GM21576 (cell line): ENCODE results near the gene GPR107.

Source experiments
- ATAC-seq: cut with Tn5 transposase; IDR thresholded peaks from one replicate; pipeline ENCODE4 v1.9.1; 2021; ENCODE audit warnings: mild to moderate bottlenecking, moderate library complexity; ENCODE audit not compliant: unreplicated experiment

GPR107 gene

DNA sequence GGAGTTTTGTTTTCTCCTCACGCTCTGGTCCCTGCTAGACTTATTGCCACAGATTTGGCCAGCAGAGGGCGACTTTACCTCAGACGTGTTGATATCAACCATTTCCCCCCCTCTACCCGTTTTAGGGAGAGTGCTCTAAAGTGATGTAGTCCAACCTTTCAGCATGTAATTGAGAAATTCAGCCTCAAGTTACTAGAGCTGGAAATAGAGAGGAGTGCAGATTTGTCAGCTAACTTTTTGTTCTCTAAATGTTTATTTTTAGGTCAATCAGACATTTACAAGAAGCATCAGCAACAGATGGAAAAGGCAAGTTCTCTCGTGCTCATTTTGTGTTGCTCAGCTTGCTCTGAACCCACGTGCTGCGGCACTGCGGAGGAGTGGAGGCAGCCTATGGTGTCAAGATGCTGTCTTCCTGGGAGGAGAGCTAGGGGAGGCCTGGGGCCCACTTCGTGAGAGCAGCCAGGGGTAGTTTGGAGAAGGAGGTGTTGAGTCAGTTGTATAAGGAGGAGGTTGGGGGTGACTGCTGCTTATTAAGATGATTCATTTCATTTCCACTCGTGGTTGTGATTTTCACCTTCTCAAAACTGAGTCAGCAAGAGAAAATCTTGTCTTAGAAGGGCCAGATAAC, 53.6 kb downstream of the GPR107 start:
- no peak for ATAC-seq

- ATAC-seq, result no peak
Measured at GRCh38 chr9:130107955-130108354, 54.2 kb downstream of the GPR107 start.

GRCh38 chr9:130110166-130110565, 56.5 kb downstream of the GPR107 start:
- ATAC-seq, result no peak

- ATAC-seq, result no peak
Measured at GRCh38 chr9:130110596-130111021, 56.9 kb downstream of the GPR107 start.

DNA sequence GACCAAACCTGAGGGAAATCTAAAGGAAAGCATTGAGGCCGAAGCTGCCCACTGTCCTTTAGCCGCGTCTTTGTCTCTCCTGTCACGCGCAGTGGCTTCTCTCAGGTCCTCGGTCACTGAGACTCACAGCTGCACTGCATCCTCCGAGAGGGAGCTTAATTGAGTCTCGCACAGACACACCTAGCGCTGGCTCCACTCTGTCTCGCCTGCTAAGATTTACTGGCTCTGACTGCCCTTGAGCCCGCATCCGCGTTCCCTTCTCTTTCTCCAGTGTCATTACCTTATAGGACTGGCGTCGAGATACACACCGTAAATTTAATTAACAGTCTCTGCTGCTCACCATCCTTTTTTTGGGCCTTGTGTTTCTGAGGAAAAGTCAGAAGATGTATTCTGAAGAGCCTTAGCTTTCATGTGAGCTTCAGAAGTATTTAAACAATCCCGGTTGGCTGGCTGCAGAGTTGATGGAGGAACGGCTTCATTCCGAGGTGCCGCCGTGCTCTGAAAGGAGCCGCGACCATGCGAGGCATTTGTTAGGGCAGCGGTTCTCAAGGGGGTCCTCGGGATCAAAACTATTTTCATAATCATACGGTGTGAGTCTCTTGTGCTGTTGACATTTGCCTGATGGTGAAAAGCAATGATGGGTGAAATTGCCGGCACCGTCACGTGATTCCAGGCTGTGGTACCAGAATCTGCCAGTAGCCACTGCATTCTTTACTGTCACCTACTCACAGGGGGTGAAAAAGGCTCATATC, 58.3 kb downstream of the GPR107 start:
- no peak for ATAC-seq

GRCh38 chr9:130112538-130113151, 58.9 kb downstream of the GPR107 start:
- ATAC-seq, result no peak

- no peak for ATAC-seq
Measured at GRCh38 chr9:130114741-130115140, 61.0 kb downstream of the GPR107 start.

- no peak for ATAC-seq
Measured at GRCh38 chr9:130116346-130116745, 62.6 kb downstream of the GPR107 start.

- ATAC-seq, result no peak
Measured at GRCh38 chr9:130117376-130117775, 63.7 kb downstream of the GPR107 start.

DNA sequence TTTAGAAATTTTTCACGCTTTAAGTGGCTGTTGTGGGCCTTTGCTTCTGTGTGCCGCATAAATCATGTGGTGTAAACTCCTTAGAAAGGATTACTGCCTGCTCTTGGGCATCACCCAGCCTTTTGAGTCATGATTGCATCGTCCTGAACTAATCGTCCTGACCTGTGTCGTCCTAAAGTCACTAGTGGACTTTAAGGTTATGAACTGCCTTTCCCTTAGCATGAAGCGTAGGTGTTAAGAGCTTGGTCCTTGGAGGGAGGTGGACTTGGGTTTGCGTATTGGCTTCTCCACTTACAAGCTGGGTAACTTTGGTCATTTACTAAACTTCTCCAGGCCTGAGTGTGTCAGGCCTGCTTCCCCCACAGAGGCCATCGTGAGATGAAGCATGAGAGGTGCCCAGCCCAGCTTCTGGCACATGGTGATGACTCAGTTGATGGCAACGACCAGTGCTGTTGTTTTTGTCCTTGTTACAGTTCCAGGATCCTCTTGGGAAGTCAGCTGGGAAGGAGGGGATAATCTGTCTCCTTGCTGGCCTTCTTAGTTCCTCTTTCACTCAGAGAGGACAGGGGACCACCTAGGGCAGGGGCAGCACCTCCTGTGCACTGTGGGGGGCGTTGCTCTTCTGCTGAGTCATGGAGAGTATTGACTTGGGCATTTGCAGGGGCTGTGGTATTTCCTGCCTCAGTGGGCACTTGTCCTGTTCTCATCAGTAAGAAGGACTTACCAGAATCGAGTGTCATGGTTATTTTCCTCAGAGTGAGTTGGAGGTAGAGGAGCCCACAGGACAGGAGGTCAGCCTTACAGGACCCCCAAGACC, 64.3 kb downstream of the GPR107 start:
- ATAC-seq, result no peak

- no peak for ATAC-seq
Measured at GRCh38 chr9:130118841-130119518, 65.3 kb downstream of the GPR107 start.

DNA sequence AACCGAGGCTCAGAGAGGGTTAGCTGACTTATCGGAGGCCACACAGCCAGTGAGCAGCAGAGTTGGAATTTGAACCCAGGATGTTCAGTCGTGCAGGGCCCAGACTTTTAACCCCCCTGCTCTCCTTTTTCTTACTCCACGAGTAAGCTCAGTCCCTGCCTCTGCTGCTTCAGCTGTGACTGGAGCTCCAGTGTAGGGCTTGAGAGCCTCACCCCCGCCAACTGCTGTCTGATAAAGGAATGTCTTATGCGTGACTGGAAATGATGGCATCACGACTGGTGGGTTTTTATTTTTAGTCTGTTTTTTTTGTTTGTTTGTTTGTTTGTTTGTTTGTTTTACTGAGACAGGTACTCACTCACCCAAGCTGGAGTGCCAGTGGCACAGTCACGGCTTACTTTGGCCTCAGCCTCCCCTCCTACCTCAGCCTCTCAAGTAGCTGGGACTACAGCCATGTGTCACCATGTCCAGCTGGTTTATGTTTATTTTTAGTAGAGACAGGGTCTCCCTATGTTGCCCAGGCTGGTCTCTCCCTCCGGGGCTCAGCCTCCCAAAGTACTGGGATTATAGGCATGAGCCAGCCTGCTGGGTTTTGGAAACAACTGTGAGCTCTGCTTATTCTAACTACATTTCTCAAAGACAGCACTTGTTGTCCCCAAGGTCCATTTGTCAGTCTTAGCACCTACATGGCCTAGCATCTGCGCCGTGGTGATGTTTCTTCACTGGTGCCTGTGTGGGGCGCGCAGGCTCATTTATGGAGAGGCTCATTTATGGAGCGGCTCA, 66.0 kb downstream of the GPR107 start:
- ATAC-seq, result no peak

- ATAC-seq, result no peak
Measured at GRCh38 chr9:130120299-130120587, 66.5 kb downstream of the GPR107 start.

DNA sequence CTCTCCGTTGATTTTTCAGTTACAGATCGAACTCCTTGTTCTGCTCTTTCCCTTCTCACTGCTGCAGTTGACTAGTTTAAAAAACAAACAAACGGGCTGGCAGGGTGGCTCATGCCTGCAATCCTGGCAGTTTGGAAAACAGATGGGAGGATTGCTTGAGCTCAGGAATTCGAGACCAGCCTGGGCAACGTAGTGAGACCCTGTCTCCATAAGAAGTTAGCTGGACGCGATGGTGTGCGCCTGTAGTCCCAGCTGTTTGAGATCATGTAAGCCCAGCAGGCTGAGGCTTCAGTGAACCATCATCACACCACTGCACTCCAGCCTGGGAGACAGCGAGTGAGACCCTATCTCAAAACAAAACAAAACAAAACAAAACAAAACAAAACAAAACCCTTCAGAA, 67.1 kb downstream of the GPR107 start:
- no peak for ATAC-seq

GRCh38 chr9:130122456-130122855, 68.8 kb downstream of the GPR107 start:
- no peak for ATAC-seq

GRCh38 chr9:130124085-130124860, 70.6 kb downstream of the GPR107 start:
- no peak for ATAC-seq

DNA sequence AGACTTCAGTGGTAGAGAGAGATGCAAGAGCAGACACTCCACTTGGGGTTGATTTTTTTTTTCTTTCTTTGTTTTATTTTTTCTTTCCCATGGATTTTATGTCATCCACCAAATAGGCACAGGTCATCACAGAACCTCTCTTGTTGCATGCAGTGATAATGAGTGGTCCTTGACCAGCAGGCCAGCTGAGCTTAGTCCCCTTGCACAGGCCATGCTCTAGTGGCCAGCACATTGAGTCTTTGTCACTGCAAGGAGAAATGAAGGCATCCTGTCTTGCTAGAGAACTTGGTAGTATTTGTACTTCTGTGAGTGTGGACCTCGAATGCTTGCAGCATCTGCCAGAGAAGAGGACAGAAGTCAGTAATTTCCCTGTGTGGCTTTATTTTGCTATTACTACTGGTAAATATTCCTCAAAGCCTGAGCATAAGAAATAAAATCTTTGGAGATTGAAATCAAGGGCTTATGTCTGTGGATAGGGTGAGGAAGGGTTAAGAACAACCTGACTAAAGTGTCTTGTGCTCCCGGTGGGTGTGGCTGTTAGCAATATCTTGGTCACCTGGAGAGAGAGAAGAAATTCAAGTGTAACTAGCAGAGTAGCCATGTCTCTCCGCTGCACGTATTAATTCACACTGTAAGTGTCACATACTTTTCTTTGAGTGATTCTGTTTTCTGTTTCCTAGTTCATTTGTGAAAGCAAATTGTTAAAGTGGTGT, 73.2 kb downstream of the GPR107 start:
- ATAC-seq, result no peak

GRCh38 chr9:130128251-130128650, 74.5 kb downstream of the GPR107 start:
- no peak for ATAC-seq
